Measurements from ENCODE around the gene ST14. TPM values are rescaled to one million over a fixed set of nuclear protein-coding genes. Genes with fewer than 3 reads are reported as not detected.
A peak's percentile ranks its signal among the peaks of the same experiment; 100 is the strongest.

The ST14 gene
- total RNA-seq, 2 donors from 2014 or later: 0.17 TPM; not detected in 1

GRCh38 chr11:130178441-130179339 is 19.1 kb downstream of the ST14 start:
- H3K4me1 Mint-ChIP-seq (ENCODE audit: low read depth in 2 of 2): no peaks in the 10 kb centered on the region
- DNase-seq (ENCODE audit: low spot score) (no peak), ATAC-seq (no peak)
- H3K27me3 Mint-ChIP-seq: peaks cover 6 to 11% of the 10 kb centered on the region in 2 donors
- no peaks in the 10 kb centered on the region for H3K36me3 Mint-ChIP-seq
- H3K9me3 Mint-ChIP-seq: no peaks in the 10 kb centered on the region
- H3K4me3 Mint-ChIP-seq: no peak overlapping the region
- H3K27ac Mint-ChIP-seq: no peak overlapping the region

- no peak for ATAC-seq
- no peak overlapping the region for H3K27ac Mint-ChIP-seq
- no peak for DNase-seq (ENCODE audit: low spot score)
- H3K4me1 Mint-ChIP-seq (ENCODE audit: low read depth in 2 of 2): no peaks in the 10 kb centered on the region
- H3K27me3 Mint-ChIP-seq: peaks cover 6 to 11% of the 10 kb centered on the region in 2 donors
- no peaks in the 10 kb centered on the region for H3K9me3 Mint-ChIP-seq
- H3K36me3 Mint-ChIP-seq: no peaks in the 10 kb centered on the region
- H3K4me3 Mint-ChIP-seq: no peak overlapping the region
Observed at GRCh38 chr11:130179396-130180306, 20.1 kb downstream of the ST14 start.

GRCh38 chr11:130180491-130180890 is 20.9 kb downstream of the ST14 start:
- Mint-ChIP-seq H3K27me3 (peaks cover 0 to 4% of the 10 kb centered on the region in 2 donors), H3K4me1 (ENCODE audit: low read depth in 2 of 2) (no peaks in the 10 kb centered on the region), H3K27ac (no peak overlapping the region), H3K4me3 (no peak overlapping the region), H3K36me3 (no peaks in the 10 kb centered on the region), H3K9me3 (no peaks in the 10 kb centered on the region)
- ATAC-seq (no peak), DNase-seq (ENCODE audit: low spot score) (no peak)

- H3K27ac Mint-ChIP-seq: no peak overlapping the region
- peaks cover 0 to 4% of the 10 kb centered on the region in 2 donors for H3K27me3 Mint-ChIP-seq
- ATAC-seq (peak in 1 of 2 donors; percentile 29), DNase-seq (ENCODE audit: low spot score) (no peak)
- no peaks in the 10 kb centered on the region for H3K9me3 Mint-ChIP-seq
- no peaks in the 10 kb centered on the region for H3K4me1 Mint-ChIP-seq (ENCODE audit: low read depth in 2 of 2)
- no peak overlapping the region for H3K4me3 Mint-ChIP-seq
- H3K36me3 Mint-ChIP-seq: no peaks in the 10 kb centered on the region
Observed at GRCh38 chr11:130180896-130181294, 21.3 kb downstream of the ST14 start.

- no peaks in the 10 kb centered on the region for H3K4me1 Mint-ChIP-seq (ENCODE audit: low read depth in 2 of 2)
- H3K4me3 Mint-ChIP-seq: no peak overlapping the region
- H3K27ac Mint-ChIP-seq: no peak overlapping the region
- H3K36me3 Mint-ChIP-seq: no peaks in the 10 kb centered on the region
- no peak for ATAC-seq
- peaks cover 0 to 4% of the 10 kb centered on the region in 2 donors for H3K27me3 Mint-ChIP-seq
- H3K9me3 Mint-ChIP-seq: no peaks in the 10 kb centered on the region
- DNase-seq (ENCODE audit: low spot score): no peak
Observed at GRCh38 chr11:130181295-130182272, 22.0 kb downstream of the ST14 start.

- Mint-ChIP-seq H3K27me3 (peaks cover 0 to 4% of the 10 kb centered on the region in 2 donors), H3K4me1 (ENCODE audit: low read depth in 2 of 2) (no peaks in the 10 kb centered on the region), H3K9me3 (no peaks in the 10 kb centered on the region), H3K36me3 (no peaks in the 10 kb centered on the region), H3K27ac (no peak overlapping the region), H3K4me3 (no peak overlapping the region)
- ATAC-seq (no peak), DNase-seq (ENCODE audit: low spot score) (no peak)
Observed at GRCh38 chr11:130183878-130184610, 24.5 kb downstream of the ST14 start.

GRCh38 chr11:130187096-130187495 is 27.5 kb downstream of the ST14 start:
- no peaks in the 10 kb centered on the region for H3K4me1 Mint-ChIP-seq (ENCODE audit: low read depth in 2 of 2)
- ATAC-seq (no peak), DNase-seq (ENCODE audit: low spot score) (no peak)
- H3K27me3 Mint-ChIP-seq: peaks cover 0 to 4% of the 10 kb centered on the region in 2 donors
- no peaks in the 10 kb centered on the region for H3K36me3 Mint-ChIP-seq
- no peak overlapping the region for H3K4me3 Mint-ChIP-seq
- no peaks in the 10 kb centered on the region for H3K9me3 Mint-ChIP-seq
- no peak overlapping the region for H3K27ac Mint-ChIP-seq

GRCh38 chr11:130188047-130188446 is 28.5 kb downstream of the ST14 start:
- H3K36me3 Mint-ChIP-seq: no peaks in the 10 kb centered on the region
- H3K9me3 Mint-ChIP-seq: no peaks in the 10 kb centered on the region
- H3K27ac Mint-ChIP-seq: no peak overlapping the region
- peaks cover 0 to 4% of the 10 kb centered on the region in 2 donors for H3K27me3 Mint-ChIP-seq
- no peaks in the 10 kb centered on the region for H3K4me1 Mint-ChIP-seq (ENCODE audit: low read depth in 2 of 2)
- no peak overlapping the region for H3K4me3 Mint-ChIP-seq
- DNase-seq (ENCODE audit: low spot score) (no peak), ATAC-seq (no peak)

GRCh38 chr11:130188585-130189347 is 29.2 kb downstream of the ST14 start:
- Mint-ChIP-seq H3K4me1 (ENCODE audit: low read depth in 2 of 2) (no peaks in the 10 kb centered on the region), H3K27ac (no peak overlapping the region), H3K27me3 (peaks cover 0 to 2% of the 10 kb centered on the region in 2 donors), H3K9me3 (no peaks in the 10 kb centered on the region), H3K4me3 (no peak overlapping the region), H3K36me3 (no peaks in the 10 kb centered on the region)
- no peak for DNase-seq (ENCODE audit: low spot score)
- ATAC-seq: peak in 1 of 2 donors; percentile 15

GRCh38 chr11:130189492-130190210 is 30.1 kb downstream of the ST14 start:
- Mint-ChIP-seq H3K27me3 (no peaks in the 10 kb centered on the region), H3K36me3 (no peaks in the 10 kb centered on the region), H3K9me3 (no peaks in the 10 kb centered on the region), H3K27ac (no peak overlapping the region), H3K4me3 (no peak overlapping the region), H3K4me1 (ENCODE audit: low read depth in 2 of 2) (no peaks in the 10 kb centered on the region)
- DNase-seq (ENCODE audit: low spot score) (no peak), ATAC-seq (peak in 1 of 2 donors; percentile 8)

GRCh38 chr11:130190371-130190881 is 30.8 kb downstream of the ST14 start:
- Mint-ChIP-seq H3K4me3 (no peak overlapping the region), H3K27me3 (no peaks in the 10 kb centered on the region), H3K9me3 (no peaks in the 10 kb centered on the region), H3K4me1 (ENCODE audit: low read depth in 2 of 2) (no peaks in the 10 kb centered on the region), H3K27ac (no peak overlapping the region), H3K36me3 (no peaks in the 10 kb centered on the region)
- DNase-seq (ENCODE audit: low spot score): no peak
- ATAC-seq: no peak
